ENCODE measurements around the gene ODF4. TPM values are rescaled to one million over a fixed set of nuclear protein-coding genes. Genes with fewer than 3 reads are reported as not detected.

The ODF4 gene
- total RNA-seq, 4 donors from 2014 or later: not detected

DNA sequence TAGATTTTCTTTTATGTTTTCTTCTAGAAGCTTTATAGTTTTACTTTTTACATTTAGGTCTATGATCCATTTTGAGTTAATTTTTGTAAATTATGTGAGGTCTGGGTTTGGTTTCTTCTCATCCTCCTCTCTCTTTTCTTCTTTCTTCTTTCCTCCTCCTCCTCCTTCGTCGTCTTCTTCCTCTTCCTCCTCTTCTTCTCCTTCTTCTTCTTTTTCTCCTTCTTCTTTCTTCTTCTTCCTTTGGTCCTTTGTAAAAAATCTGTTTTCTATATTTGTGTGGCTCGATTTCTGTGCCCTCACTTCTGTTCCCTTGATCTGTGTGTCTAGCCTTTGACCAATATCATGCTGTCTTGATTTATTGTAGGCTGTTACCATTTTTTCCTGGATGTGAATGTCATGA is 39.4 kb upstream of the ODF4 start:
- Histone ChIP-seq H3K36me3 (no peaks in the 10 kb centered on the region), H3K27ac (no peak overlapping the region), H3K4me1 (peaks cover 0 to 3% (median 0%) of the 10 kb centered on the region in 3 donors), H3K4me3 (no peak overlapping the region), H3K9me3 (no peaks in the 10 kb centered on the region), H3K27me3 (no peaks in the 10 kb centered on the region)
- no peak for ATAC-seq
- TF ChIP-seq POLR2A (IDR thresholded peaks at IDR 0.05) (no peak), POLR2AphosphoS5 (IDR thresholded peaks at IDR 0.05) (no peak), EP300 (IDR thresholded peaks at IDR 0.05) (no peak)
- TF ChIP-seq, protein P1, sequence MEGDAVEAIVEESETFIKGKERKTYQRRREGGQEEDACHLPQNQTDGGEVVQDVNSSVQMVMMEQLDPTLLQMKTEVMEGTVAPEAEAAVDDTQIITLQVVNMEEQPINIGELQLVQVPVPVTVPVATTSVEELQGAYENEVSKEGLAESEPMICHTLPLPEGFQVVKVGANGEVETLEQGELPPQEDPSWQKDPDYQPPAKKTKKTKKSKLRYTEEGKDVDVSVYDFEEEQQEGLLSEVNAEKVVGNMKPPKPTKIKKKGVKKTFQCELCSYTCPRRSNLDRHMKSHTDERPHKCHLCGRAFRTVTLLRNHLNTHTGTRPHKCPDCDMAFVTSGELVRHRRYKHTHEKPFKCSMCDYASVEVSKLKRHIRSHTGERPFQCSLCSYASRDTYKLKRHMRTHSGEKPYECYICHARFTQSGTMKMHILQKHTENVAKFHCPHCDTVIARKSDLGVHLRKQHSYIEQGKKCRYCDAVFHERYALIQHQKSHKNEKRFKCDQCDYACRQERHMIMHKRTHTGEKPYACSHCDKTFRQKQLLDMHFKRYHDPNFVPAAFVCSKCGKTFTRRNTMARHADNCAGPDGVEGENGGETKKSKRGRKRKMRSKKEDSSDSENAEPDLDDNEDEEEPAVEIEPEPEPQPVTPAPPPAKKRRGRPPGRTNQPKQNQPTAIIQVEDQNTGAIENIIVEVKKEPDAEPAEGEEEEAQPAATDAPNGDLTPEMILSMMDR (IDR thresholded peaks at IDR 0.05): no peak
- 51 to 60% methylated on average over 3 of the region's 3 CpGs for WGBS, 2 donors (ENCODE audit: low coverage in 1 of 2)

GRCh38 chr17:8300627-8301242 is 38.9 kb upstream of the ODF4 start:
- Histone ChIP-seq H3K4me3 (no peak overlapping the region), H3K36me3 (no peaks in the 10 kb centered on the region), H3K27me3 (no peaks in the 10 kb centered on the region), H3K27ac (no peak overlapping the region), H3K9me3 (no peaks in the 10 kb centered on the region), H3K4me1 (peaks cover 0 to 3% (median 0%) of the 10 kb centered on the region in 3 donors)
- no peak for TF ChIP-seq EP300 (IDR thresholded peaks at IDR 0.05)
- TF ChIP-seq POLR2A (IDR thresholded peaks at IDR 0.05): no peak
- no peak for TF ChIP-seq POLR2AphosphoS5 (IDR thresholded peaks at IDR 0.05)
- TF ChIP-seq, protein P1 (IDR thresholded peaks at IDR 0.05): peak in 3 of 4 experiments; percentile 81 to 86 (median 84)
- WGBS, 2 donors (ENCODE audit: low coverage in 1 of 2): 15 to 23% methylated on average over 4 to 5 of the region's 8 CpGs
- ATAC-seq: peak; percentile 91

DNA sequence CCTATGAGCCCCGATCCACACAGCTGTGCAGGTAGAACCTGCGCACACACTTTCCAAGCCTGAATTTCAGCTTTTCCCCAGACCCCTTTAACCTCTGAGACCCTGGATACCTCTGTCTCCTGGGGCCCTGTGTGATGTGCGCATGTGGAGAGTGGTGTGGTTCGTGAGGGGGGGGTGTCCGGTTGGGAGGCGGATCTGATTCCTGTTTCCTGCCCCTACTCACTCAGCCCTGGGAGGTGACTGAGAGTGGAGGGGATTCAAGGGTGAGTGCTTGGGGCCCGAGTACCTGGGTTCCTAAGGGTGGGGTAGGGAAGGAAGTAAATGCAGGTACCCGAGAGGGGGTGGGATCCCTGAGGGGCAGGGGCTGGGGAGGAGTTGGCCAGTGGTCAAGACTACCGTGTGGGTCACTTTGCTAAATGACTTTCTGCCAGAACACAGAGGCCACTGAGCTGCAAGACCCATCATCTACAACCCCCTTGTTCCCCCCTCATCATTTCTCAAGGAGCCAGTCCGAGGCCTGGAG is 29.0 kb upstream of the ODF4 start:
- 20 to 59% methylated on average over 2 to 9 of the region's 10 CpGs for WGBS, 2 donors (ENCODE audit: low coverage in 1 of 2)
- Histone ChIP-seq H3K27ac (peak overlapping the region in 3 of 4 donors; percentile 63 to 76 (median 69)), H3K4me3 (peak overlapping the region in 1 of 2 donors; percentile 41), H3K9me3 (no peaks in the 10 kb centered on the region), H3K36me3 (no peaks in the 10 kb centered on the region), H3K4me1 (peaks cover 0 to 10% (median 0%) of the 10 kb centered on the region in 3 donors), H3K27me3 (peaks cover 56% of the 10 kb centered on the region)
- TF ChIP-seq, protein P1 (IDR thresholded peaks at IDR 0.05): no peak
- TF ChIP-seq POLR2A (IDR thresholded peaks at IDR 0.05): no peak
- no peak for TF ChIP-seq POLR2AphosphoS5 (IDR thresholded peaks at IDR 0.05)
- no peak for ATAC-seq

DNA sequence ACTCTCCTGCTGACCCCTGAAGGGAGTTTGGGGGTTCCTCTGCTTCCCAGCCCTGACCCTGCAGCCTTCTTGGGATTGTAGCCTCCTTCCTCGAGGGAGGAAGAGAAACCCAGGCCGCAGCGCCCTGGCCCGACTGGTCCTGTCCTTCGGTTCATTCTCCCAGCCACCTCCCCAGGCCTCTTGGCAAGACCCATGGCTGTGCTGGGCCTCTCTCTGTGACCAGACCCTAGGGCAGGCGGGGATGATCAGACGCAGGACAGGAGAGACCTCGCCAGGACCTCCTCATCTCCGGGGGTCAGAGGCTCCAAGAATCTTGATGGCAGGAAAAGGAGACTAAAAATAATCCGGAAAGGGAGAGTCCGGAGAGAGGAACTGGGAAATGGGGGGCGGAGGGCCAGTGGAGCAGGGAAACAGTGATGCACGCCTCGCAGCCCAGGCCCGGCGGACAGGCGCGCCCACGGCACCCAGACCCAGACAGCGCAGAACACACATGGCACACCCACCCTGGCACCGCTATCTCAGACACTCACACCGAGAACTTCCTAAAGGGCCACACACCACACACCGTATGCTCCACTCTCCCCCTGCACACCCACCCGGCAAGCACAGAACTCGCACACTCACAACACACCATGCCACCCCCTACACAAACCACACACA is 28.4 kb upstream of the ODF4 start:
- peak overlapping the region in 1 of 2 donors; percentile 41 for H3K4me3 ChIP-seq
- H3K27me3 ChIP-seq: peaks cover 62% of the 10 kb centered on the region
- 56 to 70% methylated on average over 4 to 15 of the region's 25 CpGs for WGBS, 2 donors (ENCODE audit: low coverage in 1 of 2)

More for the DNA sequence above, 28.4 kb upstream of the ODF4 start:
- Histone ChIP-seq H3K36me3 (no peaks in the 10 kb centered on the region), H3K4me1 (peaks cover 0 to 14% (median 0%) of the 10 kb centered on the region in 3 donors), H3K27ac (peak overlapping the region in 3 of 4 donors; percentile 63 to 76 (median 69)), H3K9me3 (no peaks in the 10 kb centered on the region)
- no peak for TF ChIP-seq POLR2AphosphoS5 (IDR thresholded peaks at IDR 0.05)
- no peak for TF ChIP-seq EP300 (IDR thresholded peaks at IDR 0.05)
- TF ChIP-seq, protein P1 (IDR thresholded peaks at IDR 0.05): no peak
- no peak for TF ChIP-seq POLR2A (IDR thresholded peaks at IDR 0.05)
- peak; percentile 27 for ATAC-seq
